ENCODE data around the gene FOXP2.

- TF ChIP-seq EZH2phosphoT487 (IDR thresholded peaks at IDR 0.05; ENCODE audit: borderline replicate concordance, low read depth, low read length) (no peak), CTCF (conservative IDR thresholded peaks at IDR 0.05; ENCODE audit: low read length) (no peak)
Observed at GRCh38 chr7:114519240-114519639, 104.6 kb downstream of the FOXP2 start.

All from OCI-LY7 (cell line).